Heart left ventricle (tissue), 16 donors: ENCODE measurements around the gene MYO16. TPM values are rescaled to one million over a fixed set of nuclear protein-coding genes. Genes with fewer than 3 reads are reported as not detected.

Source experiments
- ATAC-seq, 4 donors: fragments of 200-7000 bp; cut with Tn5 transposase; one replicate each; pipeline ENCODE4 v1.9.1; 2020 to 2022; ENCODE audit warnings: moderate library complexity in 4 of 4, mild to moderate bottlenecking in 3 of 4, moderate number of reproducible peaks in 1 of 4
- DNase-seq, 5 donors: peaks; one replicate each; pipeline ENCODE4 v3.0.0-alpha.2; 2020
- H3K27ac ChIP-seq, 12 donors: fragments of 200-600 bp; sonication (generic) in 4 of 12; one replicate each; pipeline versions ENCODE4 v1.5.0 to v1.8.0; 2016 to 2022; ENCODE audit warnings: mild to moderate bottlenecking in 2 of 12
- H3K27me3 ChIP-seq, 9 donors: fragments of 200-600 bp; sonication (generic) in 2 of 9; one replicate each; pipeline versions ENCODE4 v1.5.1 to v1.8.0; 2016 to 2022; ENCODE audit warnings: mild to moderate bottlenecking in 3 of 9
- H3K36me3 ChIP-seq, 9 donors: fragments of 200-600 bp; sonication (generic) in 2 of 9; one replicate each; pipeline versions ENCODE4 v1.5.0 to v1.8.0; 2018 to 2022; ENCODE audit warnings: mild to moderate bottlenecking in 2 of 9
- H3K4me1 ChIP-seq, 12 donors: fragments of 200-600 bp; sonication (generic) in 4 of 12; one replicate each; pipeline versions ENCODE4 v1.5.0 to v1.8.0; 2016 to 2022; ENCODE audit warnings: mild to moderate bottlenecking in 3 of 12
- H3K4me3 ChIP-seq, 12 donors: fragments of 200-600 bp; sonication (generic) in 4 of 12; one replicate each; pipeline versions ENCODE4 v1.5.0 to v1.8.0; 2017 to 2022; ENCODE audit warnings: mild to moderate bottlenecking in 9 of 12, moderate library complexity in 4 of 12
- H3K9me3 ChIP-seq, 12 donors: fragments of 200-600 bp; sonication (generic) in 4 of 12; one replicate each; pipeline versions ENCODE4 v1.5.0 to v1.8.0; 2016 to 2022; ENCODE audit warnings: mild to moderate bottlenecking in 1 of 12
- POLR2A ChIP-seq, 2 donors: fragments of 450-650 bp; IDR thresholded peaks; one replicate each; pipeline ENCODE4 v1.6.1; 2017; ENCODE audit warnings: antibody characterized with exemption in 2 of 2, mild to moderate bottlenecking in 2 of 2, moderate library complexity in 2 of 2
- WGBS, 4 donors: extraction: QIAGEN DNeasy Blood & Tissue Kit in 2 of 4; methylation state at CpG; one replicate each; pipeline versions ENCODE4 v1.1.5 to v1.1.7; 2013 to 2018; 5-methylcytosine and 5-hydroxymethylcytosine counted together
- intact Hi-C, 10 donors: fragments of 100-400 bp; cut with DNase I; formaldehyde crosslinking; loops; one replicate each; pipeline versions ENCODE4 v1.11.1 to v1.14.2; 2022
- polyA plus RNA-seq, 2 donors: library from polyadenylated mRNA; stranded (reverse); fragments of 200-250 nt; gene quantifications; one replicate each; pipeline ENCODE4 v1.2.3, GENCODE V29; 2013
- total RNA-seq, 9 donors: library from RNA; depleted of rRNA in 2 of 9; stranded (reverse); fragments of >200 nt in 2 of 9; fragmentation: NEBNext Ultra II Directional in 3 of 9; extraction: Animal tissue kit (Norgen Biotek cat#: 25700) in 3 of 9; gene quantifications; one replicate each; pipeline versions ENCODE4 v1.1.0 to v1.2.4, GENCODE V29; 2016 to 2023
- TF ChIP-seq, protein P1 (sequence below), 12 donors: fragments of 200-600 bp; sonication (generic) in 4 of 12; IDR thresholded peaks; one replicate each; pipeline versions ENCODE4 v1.5.0 to v1.8.0; 2018 to 2022; ENCODE audit warnings: antibody characterized with exemption in 12 of 12, mild to moderate bottlenecking in 5 of 12
- donor health status: ischemic (EF 13 %, LVEDD 7.1; RV severe dilation, severe dysfunction).
- donor health status: healthy with polysubstance abuse.
- donor health status: DM: no; HTN: yes; CAD: no.
- donor health status: DM: no; HTN: no; CAD: no.
- donor health status: ischemic (EF 25% LVEDD 6.9; RV normal size, moderate dysfunction).
- donor health status: ischemic (EF 25% LVEDD 5.7; RV mildly dilated, moderate dysfunction).
- donor health status: healthy.
- donor health status: DM: yes; HTN: yes; CAD: no.
- donor health status: ischemic (EF 35%, LVEDD 5.7; RV mildly dilated, moderate dysfunction).
- donor health status: nonischemic (EF 11% LVEDD 7.7; RV severe dilation, severe dysfunction).
- donor health status: DM: yes; HTN: yes; CAD: no.
- donor health status: PGD.
- donor health status: ischemic (EF 29% LVEDD 5.4; RV normal size, mild dysfunction).
- donor health status: nonischemic (EF 23%, LVEDD 6.1; RV moderate dilation, normal function).

MYO16 gene
- total and polyA plus RNA-seq, 11 donors: 0.16 to 5.2 (median 0.81) TPM

DNA sequence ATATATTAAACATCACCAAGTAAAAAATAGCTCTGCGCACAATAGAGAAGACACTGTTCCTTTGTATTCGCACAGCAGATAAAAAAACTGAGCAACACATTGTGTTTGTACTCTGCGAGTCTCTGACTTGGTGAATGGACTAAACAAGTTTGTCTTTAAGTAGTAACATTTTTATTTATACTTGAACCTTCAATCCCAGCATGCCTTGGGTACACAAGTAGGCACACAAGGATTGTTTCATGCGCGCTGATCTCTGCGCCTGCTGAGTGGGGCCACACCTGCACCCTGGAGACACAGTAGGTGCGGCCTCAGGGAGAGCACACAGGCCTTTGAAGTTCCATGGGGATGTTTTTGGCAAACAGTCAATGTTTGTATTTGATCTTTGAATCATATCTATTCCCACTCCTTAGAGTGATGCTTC is 318.9 kb downstream of the MYO16 start:
- H3K9me3 ChIP-seq: no peaks in the 10 kb centered on the region
- no peak for ATAC-seq
- peaks cover 0 to 2% (median 0%) of the 10 kb centered on the region in 9 donors for H3K27me3 ChIP-seq
- no peak for DNase-seq
- TF ChIP-seq, protein P1, sequence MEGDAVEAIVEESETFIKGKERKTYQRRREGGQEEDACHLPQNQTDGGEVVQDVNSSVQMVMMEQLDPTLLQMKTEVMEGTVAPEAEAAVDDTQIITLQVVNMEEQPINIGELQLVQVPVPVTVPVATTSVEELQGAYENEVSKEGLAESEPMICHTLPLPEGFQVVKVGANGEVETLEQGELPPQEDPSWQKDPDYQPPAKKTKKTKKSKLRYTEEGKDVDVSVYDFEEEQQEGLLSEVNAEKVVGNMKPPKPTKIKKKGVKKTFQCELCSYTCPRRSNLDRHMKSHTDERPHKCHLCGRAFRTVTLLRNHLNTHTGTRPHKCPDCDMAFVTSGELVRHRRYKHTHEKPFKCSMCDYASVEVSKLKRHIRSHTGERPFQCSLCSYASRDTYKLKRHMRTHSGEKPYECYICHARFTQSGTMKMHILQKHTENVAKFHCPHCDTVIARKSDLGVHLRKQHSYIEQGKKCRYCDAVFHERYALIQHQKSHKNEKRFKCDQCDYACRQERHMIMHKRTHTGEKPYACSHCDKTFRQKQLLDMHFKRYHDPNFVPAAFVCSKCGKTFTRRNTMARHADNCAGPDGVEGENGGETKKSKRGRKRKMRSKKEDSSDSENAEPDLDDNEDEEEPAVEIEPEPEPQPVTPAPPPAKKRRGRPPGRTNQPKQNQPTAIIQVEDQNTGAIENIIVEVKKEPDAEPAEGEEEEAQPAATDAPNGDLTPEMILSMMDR (IDR thresholded peaks at IDR 0.05): no peak
- TF ChIP-seq POLR2A (IDR thresholded peaks at IDR 0.05): no peak
- no peak overlapping the region for H3K27ac ChIP-seq
- WGBS, 4 donors: 85 to 92% (median 88%) methylated on average over 7 of the region's 7 CpGs
- H3K4me1 ChIP-seq: no peaks in the 10 kb centered on the region
- intact Hi-C loops: no loop called here
- no peak overlapping the region for H3K4me3 ChIP-seq
- H3K36me3 ChIP-seq: no peaks in the 10 kb centered on the region

DNA sequence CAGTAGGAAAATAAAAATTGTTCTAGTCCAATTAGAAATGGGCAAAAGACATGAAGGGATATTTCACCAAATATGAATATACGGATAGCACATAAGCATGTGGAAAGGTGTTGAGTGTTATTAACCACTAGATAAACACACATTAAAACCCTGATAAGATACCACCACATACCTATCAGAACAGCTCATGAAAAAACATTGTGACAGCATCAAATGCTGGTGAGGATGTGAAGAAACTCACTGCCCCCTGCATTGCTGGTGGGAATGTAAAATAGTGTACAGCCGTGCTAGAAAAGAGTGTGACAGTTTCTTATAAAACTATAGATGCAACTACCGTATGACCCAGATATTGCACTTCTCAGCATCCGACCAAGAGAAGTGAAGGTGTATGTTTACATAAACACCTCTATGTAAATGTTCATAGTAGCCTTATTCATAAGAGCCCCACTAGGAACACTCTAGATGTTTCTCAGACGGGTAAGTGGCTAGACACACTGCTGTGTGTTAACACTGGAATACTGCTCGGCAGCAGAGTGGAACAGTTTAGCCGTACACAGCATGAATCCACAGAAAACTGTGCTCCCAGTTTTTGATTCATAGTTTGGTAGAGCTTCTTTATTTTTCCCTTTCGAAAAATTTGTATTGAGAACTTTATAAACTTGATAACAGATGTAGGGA is 321.1 kb downstream of the MYO16 start:
- no peak for TF ChIP-seq POLR2A (IDR thresholded peaks at IDR 0.05)
- TF ChIP-seq, protein P1 (IDR thresholded peaks at IDR 0.05): no peak
- H3K27ac ChIP-seq: no peak overlapping the region
- intact Hi-C loops: loop anchor here in 2 of 10 donors (10.0 kb wide), 2 partner anchors 194 to 844 kb away; no protein-coding TSS in a partner anchor
- H3K36me3 ChIP-seq: no peaks in the 10 kb centered on the region
- no peak for DNase-seq
- H3K27me3 ChIP-seq: no peaks in the 10 kb centered on the region
- no peaks in the 10 kb centered on the region for H3K9me3 ChIP-seq
- 64 to 73% (median 70%) methylated on average over 8 of the region's 8 CpGs for WGBS, 4 donors
- no peak for ATAC-seq
- no peaks in the 10 kb centered on the region for H3K4me1 ChIP-seq
- H3K4me3 ChIP-seq: no peak overlapping the region

GRCh38 chr13:108955741-108956140 is 326.3 kb downstream of the MYO16 start:
- H3K36me3 ChIP-seq: no peaks in the 10 kb centered on the region

GRCh38 chr13:108957369-108958012 is 328.1 kb downstream of the MYO16 start:
- 64 to 72% (median 70%) methylated on average over 11 of the region's 11 CpGs for WGBS, 4 donors
- TF ChIP-seq POLR2A (IDR thresholded peaks at IDR 0.05): no peak
- TF ChIP-seq, protein P1 (IDR thresholded peaks at IDR 0.05): no peak
- H3K27ac ChIP-seq: no peak overlapping the region
- intact Hi-C loops: loop anchor here in 2 of 10 donors (10.0 kb wide), 2 partner anchors 187 to 837 kb away; no protein-coding TSS in a partner anchor
- no peaks in the 10 kb centered on the region for H3K36me3 ChIP-seq
- H3K9me3 ChIP-seq: no peaks in the 10 kb centered on the region
- no peak overlapping the region for H3K4me3 ChIP-seq
- no peaks in the 10 kb centered on the region for H3K27me3 ChIP-seq
- ATAC-seq (no peak), DNase-seq (no peak)
- H3K4me1 ChIP-seq: peaks cover 0 to 6% (median 0%) of the 10 kb centered on the region in 12 donors

More at GRCh38 chr13:108955741-108956140, 326.3 kb downstream of the MYO16 start:
- no peak for ATAC-seq
- intact Hi-C loops: loop anchor here in 2 of 10 donors (10.0 kb wide), 2 partner anchors 189 to 839 kb away; no protein-coding TSS in a partner anchor
- DNase-seq: no peak
- H3K27ac ChIP-seq: no peak overlapping the region
- H3K9me3 ChIP-seq: no peaks in the 10 kb centered on the region
- H3K27me3 ChIP-seq: no peaks in the 10 kb centered on the region
- WGBS, 4 donors: 90 to 93% (median 91%) methylated on average over 5 of the region's 5 CpGs
- no peaks in the 10 kb centered on the region for H3K4me1 ChIP-seq
- no peak overlapping the region for H3K4me3 ChIP-seq
- TF ChIP-seq, protein P1 (IDR thresholded peaks at IDR 0.05): no peak
- TF ChIP-seq POLR2A (IDR thresholded peaks at IDR 0.05): no peak
